Body of pancreas (tissue), 4 donors: ENCODE measurements around the gene NRBP1.

Source experiments
- CTCF ChIP-seq, 7 experiments: fragments of 450-650 bp in 4 of 7; fragments of 200-600 bp in 3 of 7; sonication (generic) in 3 of 7; IDR thresholded peaks; one replicate each; pipeline ENCODE4 v1.5.1; 2016 to 2019; ENCODE audit warnings: antibody characterized with exemption in 7 of 7
- POLR2A ChIP-seq, 3 donors: fragments of 450-650 bp; IDR thresholded peaks; one replicate each; pipeline ENCODE4 v1.6.1; 2016; ENCODE audit warnings: antibody characterized with exemption in 3 of 3, mild to moderate bottlenecking in 2 of 3

GRCh38 chr2:27489498-27490397 is 61.3 kb downstream of the NRBP1 start, which contains the start of gene IFT172:
- peak in 1 of 7 experiments; percentile 12 for TF ChIP-seq CTCF (IDR thresholded peaks at IDR 0.05)
- peak; percentile 57 to 94 (median 94) for TF ChIP-seq POLR2A (IDR thresholded peaks at IDR 0.05)
